Calu3 (cell line): ENCODE measurements around the gene RACK1. TPM values are rescaled to one million over a fixed set of nuclear protein-coding genes. Genes with fewer than 3 reads are reported as not detected.

Experiments used
- BruUV-seq: library from RNA; stranded (reverse); fragments of 400-500 nt; replicated peaks from 2 replicates; lab custom pipeline; 2021; lab: Mats Ljungman, UMichigan
- CTCF ChIA-PET: fragments of 300-600 bp; sonication (Branson Sonifier 250); formaldehyde crosslinking; loops from one replicate; lab custom pipeline; 2022; ENCODE audit warnings: antibody characterized with exemption; lab: Charles Lee
- DNase-seq: peaks from one replicate; pipeline ENCODE4 v3.0.0; 2022
- H3K27ac Mint-ChIP-seq: one replicate; pipeline ENCODE4 v1.8.0; 2022; ENCODE audit warnings: mixed read lengths; ENCODE audit not compliant: unreplicated experiment
- H3K27me3 Mint-ChIP-seq: one replicate; pipeline ENCODE4 v1.8.0; 2022; ENCODE audit warnings: mixed read lengths; ENCODE audit not compliant: unreplicated experiment
- H3K36me3 Mint-ChIP-seq: one replicate; pipeline ENCODE4 v1.8.0; 2022; ENCODE audit warnings: mild to moderate bottlenecking, moderate library complexity, mixed read lengths; ENCODE audit not compliant: insufficient read depth, unreplicated experiment
- H3K4me1 Mint-ChIP-seq: one replicate; pipeline ENCODE4 v1.8.0; 2022; ENCODE audit warnings: mild to moderate bottlenecking, low read depth, mixed read lengths; ENCODE audit not compliant: unreplicated experiment
- H3K4me3 Mint-ChIP-seq: one replicate; pipeline ENCODE4 v1.8.0; 2022; ENCODE audit warnings: mild to moderate bottlenecking, low read depth, moderate library complexity, mixed read lengths; ENCODE audit not compliant: unreplicated experiment
- H3K9me3 Mint-ChIP-seq: one replicate; pipeline ENCODE4 v1.8.0; 2022; ENCODE audit warnings: low read depth, mixed read lengths; ENCODE audit not compliant: unreplicated experiment
- CTCF ChIP-seq: fragments of 200-600 bp; IDR thresholded peaks from one replicate; pipeline ENCODE4 v1.8.0; 2022; ENCODE audit warnings: antibody characterized with exemption; ENCODE audit not compliant: unreplicated experiment
- intact Hi-C: fragments of 100-400 bp; cut with micrococcal nuclease; formaldehyde crosslinking; loops from one replicate; pipeline ENCODE4 v1.10.0; 2022; ENCODE audit not compliant: unreplicated experiment
- total RNA-seq: library from RNA; stranded (reverse); gene quantifications from 2 replicates; pipeline ENCODE4 v1.2.3, GENCODE V29; 2022

RACK1 gene
- total RNA-seq, 1 experiment from 2014 or later: 1,946 TPM

GRCh38 chr5:181235323-181235688 lies 8.4 kb downstream of the RACK1 start:
- Mint-ChIP-seq H3K27me3 (no peaks in the 10 kb centered on the region), H3K36me3 (peaks cover 95% of the 10 kb centered on the region), H3K27ac (peak overlapping the region; percentile 79), H3K4me1 (peaks cover 17% of the 10 kb centered on the region), H3K9me3 (no peaks in the 10 kb centered on the region), H3K4me3 (no peak overlapping the region)
- TSS peak; percentile 27 for BruUV-seq
- no peak for TF ChIP-seq CTCF
- intact Hi-C loops: no loop called here
- DNase-seq: no peak
- CTCF ChIA-PET: no interaction called here

GRCh38 chr5:181234455-181235306 lies 9.0 kb downstream of the RACK1 start:
- H3K4me1 Mint-ChIP-seq: peaks cover 17% of the 10 kb centered on the region
- no peaks in the 10 kb centered on the region for H3K27me3 Mint-ChIP-seq
- H3K4me3 Mint-ChIP-seq: no peak overlapping the region
- peaks cover 93% of the 10 kb centered on the region for H3K36me3 Mint-ChIP-seq
- DNase-seq: no peak
- CTCF ChIA-PET: no interaction called here
- H3K27ac Mint-ChIP-seq: peak overlapping the region; percentile 79
- BruUV-seq: no TSS peak
- intact Hi-C loops: no loop called here
- TF ChIP-seq CTCF: no peak
- no peaks in the 10 kb centered on the region for H3K9me3 Mint-ChIP-seq

GRCh38 chr5:181233801-181234454 lies 9.8 kb downstream of the RACK1 start:
- Mint-ChIP-seq H3K36me3 (peaks cover 87% of the 10 kb centered on the region), H3K4me3 (no peak overlapping the region), H3K4me1 (peaks cover 12% of the 10 kb centered on the region), H3K9me3 (no peaks in the 10 kb centered on the region), H3K27me3 (no peaks in the 10 kb centered on the region), H3K27ac (peak overlapping the region; percentile 20)
- intact Hi-C loops: no loop called here
- no peak for DNase-seq
- no TSS peak for BruUV-seq
- no peak for TF ChIP-seq CTCF
- CTCF ChIA-PET: no interaction called here

- Mint-ChIP-seq H3K4me1 (peaks cover 5% of the 10 kb centered on the region), H3K4me3 (no peak overlapping the region), H3K36me3 (peaks cover 80% of the 10 kb centered on the region), H3K27ac (peak overlapping the region; percentile 20), H3K9me3 (no peaks in the 10 kb centered on the region), H3K27me3 (no peaks in the 10 kb centered on the region)
- CTCF ChIA-PET: interaction anchor here (0.6 kb wide), 1 partner anchor 182 kb away, joined by 3 read pairs; no protein-coding TSS in a partner anchor
- no peak for DNase-seq
- TF ChIP-seq CTCF: no peak
- intact Hi-C loops: no loop called here
- no TSS peak for BruUV-seq
These were observed 10.5 kb downstream of the RACK1 start for GRCh38 chr5:181233088-181233800.
